SH-SY5Y (cell line): ENCODE measurements around the gene HOXD4.

Experiments
- GATA2 ChIP-seq: IDR thresholded peaks from 2 replicates; pipeline ENCODE4 v1.6.1; 2011; ENCODE audit warnings: mild to moderate bottlenecking, low read depth, low read length
- GATA3 ChIP-seq: IDR thresholded peaks from 2 replicates; pipeline ENCODE4 v1.6.1; 2011; ENCODE audit warnings: low read depth, mild to moderate bottlenecking, low read length, moderate library complexity

Gene HOXD4

DNA sequence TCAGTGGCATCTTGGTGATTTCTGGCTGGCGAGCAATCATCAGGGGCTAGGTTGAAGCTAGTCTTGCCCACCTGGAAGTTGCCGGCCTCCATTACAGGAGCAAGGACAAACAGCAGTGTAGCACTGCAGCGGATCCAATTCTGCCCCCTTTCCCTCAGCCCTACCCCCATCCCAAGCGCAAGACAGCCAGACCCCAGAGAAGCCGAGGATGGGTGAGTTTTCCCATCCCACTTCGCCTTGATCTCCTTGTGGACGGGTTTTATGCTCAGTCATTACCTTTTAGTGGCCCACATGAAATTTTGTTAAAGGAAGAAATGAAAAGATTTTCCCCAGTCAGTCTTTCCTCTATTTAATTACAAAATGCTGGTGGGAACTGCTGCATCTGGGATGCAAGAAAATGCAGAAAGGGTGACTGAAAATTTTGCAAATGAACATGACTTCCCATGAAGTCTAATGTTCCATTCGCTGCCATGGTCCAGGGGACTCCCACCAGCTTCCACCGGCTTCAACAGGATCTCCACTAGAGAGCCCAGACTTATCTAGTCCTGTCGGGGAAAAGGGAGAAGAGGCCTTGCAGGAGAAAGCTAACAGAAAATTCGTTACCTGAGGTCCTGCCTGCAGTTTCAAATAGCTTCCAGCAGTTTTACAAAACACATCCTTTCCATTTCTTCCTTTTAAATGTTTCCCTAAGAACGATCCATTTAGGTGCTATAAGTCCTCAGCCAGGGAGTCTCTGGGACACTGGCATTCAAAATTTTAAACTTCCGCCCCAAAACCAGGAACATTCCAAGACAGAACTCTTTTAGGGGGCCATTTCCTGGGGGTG, 30.8 kb upstream of the HOXD4 start:
- no peak for TF ChIP-seq GATA3
- TF ChIP-seq GATA2, result no peak

GRCh38 chr2:176121190-176122051, 29.9 kb upstream of the HOXD4 start:
- TF ChIP-seq GATA3 (no peak), GATA2 (no peak)

GRCh38 chr2:176122052-176122682, 29.2 kb upstream of the HOXD4 start:
- TF ChIP-seq GATA3, result no peak
- TF ChIP-seq GATA2, result no peak; the same call in 1 of the 2 replicates

DNA sequence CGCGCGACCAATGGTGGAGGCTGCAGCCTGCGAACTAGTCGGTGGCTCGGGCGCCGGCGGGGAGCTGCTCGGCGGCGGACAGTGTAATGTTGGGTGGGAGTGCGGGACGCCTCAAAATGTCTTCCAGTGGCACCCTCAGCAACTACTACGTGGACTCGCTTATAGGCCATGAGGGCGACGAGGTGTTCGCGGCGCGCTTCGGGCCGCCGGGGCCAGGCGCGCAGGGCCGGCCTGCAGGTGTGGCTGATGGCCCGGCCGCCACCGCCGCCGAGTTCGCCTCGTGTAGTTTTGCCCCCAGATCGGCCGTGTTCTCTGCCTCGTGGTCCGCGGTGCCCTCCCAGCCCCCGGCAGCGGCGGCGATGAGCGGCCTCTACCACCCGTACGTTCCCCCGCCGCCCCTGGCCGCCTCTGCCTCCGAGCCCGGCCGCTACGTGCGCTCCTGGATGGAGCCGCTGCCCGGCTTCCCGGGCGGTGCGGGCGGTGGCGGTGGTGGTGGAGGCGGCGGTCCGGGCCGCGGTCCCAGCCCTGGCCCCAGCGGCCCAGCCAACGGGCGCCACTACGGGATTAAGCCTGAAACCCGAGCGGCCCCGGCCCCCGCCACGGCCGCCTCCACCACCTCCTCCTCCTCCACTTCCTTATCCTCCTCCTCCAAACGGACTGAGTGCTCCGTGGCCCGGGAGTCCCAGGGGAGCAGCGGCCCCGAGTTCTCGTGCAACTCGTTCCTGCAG, 28.5 kb upstream of the HOXD4 start, which contains the start of gene HOXD9:
TSS of gene HOXD9 (plus strand) at position 37 of the 728 bp plus-strand sequence. CDS start at position 87, 50 bp downstream.
- no peak for TF ChIP-seq GATA2
- TF ChIP-seq GATA3, result no peak

GRCh38 chr2:176123411-176124109, 27.8 kb upstream of the HOXD4 start:
- TF ChIP-seq GATA3, result no peak

DNA sequence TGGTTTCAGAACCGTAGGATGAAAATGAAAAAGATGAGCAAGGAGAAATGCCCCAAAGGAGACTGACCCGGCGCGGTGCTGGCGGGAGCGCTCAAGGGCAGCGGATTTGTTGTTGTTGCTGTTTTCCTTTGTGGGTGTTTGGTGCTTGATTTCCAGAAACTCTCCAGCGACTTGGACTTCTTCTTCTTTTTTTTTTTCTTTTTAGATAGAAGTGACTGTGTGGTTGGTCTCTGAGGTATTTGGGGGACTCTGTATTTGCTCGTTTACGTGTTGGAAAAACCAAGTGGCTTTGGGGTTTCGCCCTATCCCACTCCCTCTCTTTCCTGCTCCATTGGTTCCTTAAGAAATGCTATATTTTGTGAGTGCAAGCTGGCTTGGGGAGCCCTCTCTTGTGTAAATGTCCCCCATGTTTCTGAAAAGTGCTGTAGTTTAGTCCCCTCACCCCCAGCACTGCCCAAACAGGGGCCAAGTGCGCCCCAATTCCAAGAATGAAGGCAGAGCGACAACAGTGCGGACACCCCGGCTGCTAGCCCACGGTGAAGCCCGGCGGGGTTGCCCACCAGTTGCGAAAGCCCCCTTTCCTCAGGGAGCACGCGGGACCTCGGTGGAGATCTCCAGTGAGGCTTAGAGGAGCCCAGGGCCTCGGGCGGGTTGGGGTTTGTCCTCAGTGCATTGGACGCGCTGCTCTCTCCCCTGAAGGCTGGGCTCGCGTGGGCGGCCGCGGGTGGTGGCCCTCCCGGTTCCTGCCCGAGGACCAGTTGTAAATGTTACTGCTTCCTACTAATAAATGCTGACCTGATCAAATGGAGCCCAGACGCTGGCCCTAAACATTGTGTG, 27.0 kb upstream of the HOXD4 start:
- TF ChIP-seq GATA3, result no peak
- no peak for TF ChIP-seq GATA2

DNA sequence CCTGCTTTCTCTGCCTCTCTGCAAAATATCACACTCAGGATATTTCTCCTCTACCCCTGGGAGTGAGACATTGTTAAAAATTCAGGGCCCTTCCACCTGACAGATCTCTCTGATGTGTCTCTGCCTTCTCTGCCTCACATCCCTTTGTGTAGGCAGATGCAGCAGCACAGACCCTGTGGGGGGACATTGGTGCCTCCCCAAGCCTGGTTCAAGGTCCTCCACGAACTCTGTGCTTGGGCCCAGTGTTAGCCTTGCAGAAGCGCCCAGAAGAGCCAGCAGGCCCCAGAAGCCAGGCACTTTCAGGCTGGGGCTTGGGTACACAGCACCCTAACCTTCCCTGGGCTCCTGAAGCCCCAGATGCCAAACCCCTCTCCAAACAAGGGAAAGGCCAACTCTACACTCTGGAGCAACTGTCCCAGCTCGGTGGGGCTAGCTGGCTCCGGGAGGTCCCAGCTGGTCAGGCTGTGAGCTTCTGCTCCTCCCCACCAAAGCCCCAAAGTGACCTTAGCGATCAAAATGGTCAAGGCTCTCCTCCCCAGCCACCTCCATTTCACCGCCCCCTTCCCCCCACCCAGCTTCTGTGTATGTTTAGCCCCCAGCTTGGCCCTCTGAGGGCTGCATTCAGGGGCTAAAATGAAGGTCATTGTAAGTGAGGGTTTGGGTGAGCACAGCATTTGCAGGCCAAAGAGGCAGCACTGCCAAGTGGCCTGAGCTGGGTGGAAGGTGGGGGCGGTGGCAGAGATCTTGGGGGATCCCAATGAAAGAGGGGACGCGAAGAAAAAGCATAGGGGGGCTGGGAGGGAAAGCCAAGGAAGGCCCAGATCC, 26.2 kb upstream of the HOXD4 start:
- TF ChIP-seq GATA2 (no peak), GATA3 (no peak)

GRCh38 chr2:176125772-176126054, 25.6 kb upstream of the HOXD4 start:
- TF ChIP-seq GATA2, result no peak
- TF ChIP-seq GATA3, result no peak

- TF ChIP-seq GATA3 (no peak), GATA2 (no peak)
These were observed 24.2 kb upstream of the HOXD4 start for GRCh38 chr2:176126929-176127773.

GRCh38 chr2:176127774-176128072, 23.6 kb upstream of the HOXD4 start:
- TF ChIP-seq GATA3, result no peak
- no peak for TF ChIP-seq GATA2
